AG04450 (cell line): Measurements from ENCODE around the gene MAML1. TPM values are rescaled to one million over a fixed set of nuclear protein-coding genes. Genes with fewer than 3 reads are reported as not detected.

Experiments used
- CTCF ChIA-PET: fragments of 300-600, 350-600 bp; formaldehyde crosslinking; extraction: SDS; loops from one replicate; lab custom pipeline; 2022; ENCODE audit warnings: antibody characterized with exemption, inconsistent platforms; lab: Charles Lee
- POLR2A ChIA-PET: fragments of 350-600 bp; formaldehyde crosslinking; extraction: SDS; loops from one replicate; lab custom pipeline; 2021; ENCODE audit warnings: antibody characterized with exemption, inconsistent platforms; lab: Yijun Ruan, JAX
- DNase-seq: peaks from one replicate; pipeline ENCODE4 v3.0.0-alpha.2; 2011; ENCODE audit warnings: low read depth, low spot score
- H3K27ac ChIP-seq: one replicate; pipeline ENCODE4 v1.5.1; 2012; ENCODE audit warnings: low read depth, low read length, control low read depth
- H3K27me3 ChIP-seq: one replicate; pipeline ENCODE4 v1.6.0; 2012; ENCODE audit warnings: low read length; ENCODE audit not compliant: control insufficient read depth, insufficient read depth
- H3K4me3 ChIP-seq: 2 replicates; pipeline ENCODE4 v1.5.1; 2011; ENCODE audit warnings: mild to moderate bottlenecking, low read depth, low read length, control low read depth
- H3K9me3 ChIP-seq: 2 replicates; pipeline ENCODE4 v1.5.1; 2012; ENCODE audit warnings: low read length; ENCODE audit not compliant: control insufficient read depth, insufficient read depth
- CTCF ChIP-seq: IDR thresholded peaks from 2 replicates; pipeline ENCODE4 v1.5.1; 2011; ENCODE audit warnings: low read depth, low read length, control low read depth, inconsistent platforms
- polyA plus RNA-seq: library from polyadenylated mRNA; depleted of rRNA; stranded (reverse); fragments of >200 nt; gene quantifications from 2 replicates; pipeline ENCODE4 v1.2.3, GENCODE V29; 2011

The MAML1 gene
- polyA plus RNA-seq, 1 experiment: 4.9 TPM

GRCh38 chr5:179746872-179747271 lies 14.2 kb downstream of the MAML1 start:
- CTCF ChIA-PET: interaction anchor here (0.6 to 0.7 kb wide), 2 partner anchors 49 to 171 kb away, joined by 4 to 5 read pairs; no protein-coding TSS in a partner anchor
- Histone ChIP-seq H3K4me3 (no peak overlapping the region), H3K27me3 (no peaks in the 10 kb centered on the region), H3K27ac (no peak overlapping the region), H3K9me3 (no peaks in the 10 kb centered on the region; the same call in 1 of the 2 replicates)
- POLR2A ChIA-PET: no interaction called here
- no peak for TF ChIP-seq CTCF
- no peak for DNase-seq

- TF ChIP-seq CTCF: no peak
- ChIA-PET CTCF (interaction anchor here (0.6 to 0.7 kb wide), 2 partner anchors 48 to 172 kb away, joined by 4 to 5 read pairs; no protein-coding TSS in a partner anchor), POLR2A (no interaction called here)
Measured at GRCh38 chr5:179747811-179748210, 15.2 kb downstream of the MAML1 start.

GRCh38 chr5:179749857-179750508 lies 17.4 kb downstream of the MAML1 start:
- Histone ChIP-seq H3K9me3 (no peaks in the 10 kb centered on the region; the same call in 1 of the 2 replicates), H3K27me3 (no peaks in the 10 kb centered on the region), H3K27ac (no peak overlapping the region), H3K4me3 (no peak overlapping the region)
- ChIA-PET POLR2A (no interaction called here), CTCF (interaction anchor here (0.7 to 1.3 kb wide), 3 partner anchors 11 to 13 kb away, joined by 3 to 5 read pairs (median 3); no protein-coding TSS in a partner anchor)
- TF ChIP-seq CTCF: no peak
- DNase-seq: no peak

More at GRCh38 chr5:179747811-179748210, 15.2 kb downstream of the MAML1 start:
- Histone ChIP-seq H3K9me3 (no peaks in the 10 kb centered on the region; the same call in 1 of the 2 replicates), H3K27ac (no peak overlapping the region), H3K4me3 (no peak overlapping the region), H3K27me3 (no peaks in the 10 kb centered on the region)
- no peak for DNase-seq

GRCh38 chr5:179753971-179754370 lies 21.3 kb downstream of the MAML1 start:
- no peak for TF ChIP-seq CTCF
- Histone ChIP-seq H3K9me3 (no peaks in the 10 kb centered on the region; the same call in 1 of the 2 replicates), H3K27ac (no peak overlapping the region), H3K27me3 (no peaks in the 10 kb centered on the region), H3K4me3 (no peak overlapping the region)
- ChIA-PET POLR2A (no interaction called here), CTCF (no interaction called here)
- DNase-seq: no peak

- CTCF ChIA-PET: interaction anchor here (0.7 kb wide), 2 partner anchors 8 to 35 kb away, joined by 3 read pairs; no protein-coding TSS in a partner anchor
- no peak for DNase-seq
- H3K9me3 ChIP-seq: no peaks in the 10 kb centered on the region; the same call in 1 of the 2 replicates
- no peak overlapping the region for H3K4me3 ChIP-seq
- POLR2A ChIA-PET: no interaction called here
- no peak for TF ChIP-seq CTCF
- no peaks in the 10 kb centered on the region for H3K27me3 ChIP-seq
- peak overlapping the region; percentile 39 for H3K27ac ChIP-seq
Measured at GRCh38 chr5:179755022-179755421, 22.4 kb downstream of the MAML1 start.
